ENCODE data around the gene CD72.

Gene CD72

GRCh38 chr9:35577486-35577885, 40.7 kb downstream of the CD72 start:
- TF ChIP-seq YY1 (IDR thresholded peaks at IDR 0.05; ENCODE audit: low read depth) (no peak), TAF1 (IDR thresholded peaks at IDR 0.05; ENCODE audit: low read depth) (no peak), CEBPB (IDR thresholded peaks at IDR 0.05) (no peak), NFIC (IDR thresholded peaks at IDR 0.05) (no peak), RAD21 (IDR thresholded peaks at IDR 0.05; ENCODE audit: low read depth) (no peak), ZBTB7A (IDR thresholded peaks at IDR 0.05; ENCODE audit: low read depth) (no peak), CREB1 (IDR thresholded peaks at IDR 0.05; ENCODE audit: low read depth) (no peak), MAX (IDR thresholded peaks at IDR 0.05) (no peak), TEAD4 (IDR thresholded peaks at IDR 0.05) (no peak), FOXM1 (IDR thresholded peaks at IDR 0.05; ENCODE audit: borderline replicate concordance, low read depth) (no peak), EP300 (IDR thresholded peaks at IDR 0.05; ENCODE audit: borderline replicate concordance) (no peak), REST (IDR thresholded peaks at IDR 0.05; ENCODE audit: low read depth) (no peak)

- no peak for TF ChIP-seq EGR1 (IDR thresholded peaks at IDR 0.05)
- TF ChIP-seq FOXM1 (IDR thresholded peaks at IDR 0.05; ENCODE audit: borderline replicate concordance, low read depth): no peak
- no peak for TF ChIP-seq CREB1 (IDR thresholded peaks at IDR 0.05; ENCODE audit: low read depth)
- no peak for TF ChIP-seq TAF1 (IDR thresholded peaks at IDR 0.05; ENCODE audit: low read depth)
- no peak for TF ChIP-seq NFIC (IDR thresholded peaks at IDR 0.05)
- TF ChIP-seq MAX (IDR thresholded peaks at IDR 0.05): no peak
- TF ChIP-seq RAD21 (IDR thresholded peaks at IDR 0.05; ENCODE audit: low read depth): no peak
- no peak for TF ChIP-seq TEAD4 (IDR thresholded peaks at IDR 0.05)
- TF ChIP-seq ZBTB7A (IDR thresholded peaks at IDR 0.05; ENCODE audit: low read depth): no peak
- TF ChIP-seq TCF12 (IDR thresholded peaks at IDR 0.05; ENCODE audit: low read depth): no peak
- TF ChIP-seq USF1 (IDR thresholded peaks at IDR 0.05): no peak
- no peak for TF ChIP-seq EP300 (IDR thresholded peaks at IDR 0.05; ENCODE audit: borderline replicate concordance)
These were observed 42.7 kb downstream of the CD72 start for GRCh38 chr9:35575478-35575877.

- TF ChIP-seq ZBTB7A (IDR thresholded peaks at IDR 0.05; ENCODE audit: low read depth): no peak
- no peak for TF ChIP-seq TEAD4 (IDR thresholded peaks at IDR 0.05)
- TF ChIP-seq CEBPB (IDR thresholded peaks at IDR 0.05): no peak
- no peak for TF ChIP-seq TAF1 (IDR thresholded peaks at IDR 0.05; ENCODE audit: low read depth)
- no peak for TF ChIP-seq YY1 (IDR thresholded peaks at IDR 0.05; ENCODE audit: low read depth)
- no peak for TF ChIP-seq FOXM1 (IDR thresholded peaks at IDR 0.05; ENCODE audit: borderline replicate concordance, low read depth)
- no peak for TF ChIP-seq EP300 (IDR thresholded peaks at IDR 0.05; ENCODE audit: borderline replicate concordance)
- TF ChIP-seq RAD21 (IDR thresholded peaks at IDR 0.05; ENCODE audit: low read depth): no peak
- no peak for TF ChIP-seq NFIC (IDR thresholded peaks at IDR 0.05)
- no peak for TF ChIP-seq TCF12 (IDR thresholded peaks at IDR 0.05; ENCODE audit: low read depth)
- no peak for TF ChIP-seq REST (IDR thresholded peaks at IDR 0.05; ENCODE audit: low read depth)
- no peak for TF ChIP-seq USF1 (IDR thresholded peaks at IDR 0.05)
- TF ChIP-seq MAX (IDR thresholded peaks at IDR 0.05): no peak
- TF ChIP-seq EGR1 (IDR thresholded peaks at IDR 0.05): no peak
- TF ChIP-seq CREB1 (IDR thresholded peaks at IDR 0.05; ENCODE audit: low read depth): no peak
These were observed 43.6 kb downstream of the CD72 start for GRCh38 chr9:35574578-35575122.

- no peak for TF ChIP-seq USF1 (IDR thresholded peaks at IDR 0.05)
- TF ChIP-seq RAD21 (IDR thresholded peaks at IDR 0.05; ENCODE audit: low read depth): no peak
- TF ChIP-seq ZBTB7A (IDR thresholded peaks at IDR 0.05; ENCODE audit: low read depth): no peak
- no peak for TF ChIP-seq NFIC (IDR thresholded peaks at IDR 0.05)
- TF ChIP-seq TEAD4 (IDR thresholded peaks at IDR 0.05): no peak
- TF ChIP-seq EP300 (IDR thresholded peaks at IDR 0.05; ENCODE audit: borderline replicate concordance): no peak
- TF ChIP-seq TCF12 (IDR thresholded peaks at IDR 0.05; ENCODE audit: low read depth): no peak
- TF ChIP-seq REST (IDR thresholded peaks at IDR 0.05; ENCODE audit: low read depth): no peak
- TF ChIP-seq MAX (IDR thresholded peaks at IDR 0.05): no peak
- no peak for TF ChIP-seq CREB1 (IDR thresholded peaks at IDR 0.05; ENCODE audit: low read depth)
- no peak for TF ChIP-seq YY1 (IDR thresholded peaks at IDR 0.05; ENCODE audit: low read depth)
- no peak for TF ChIP-seq EGR1 (IDR thresholded peaks at IDR 0.05)
- no peak for TF ChIP-seq CEBPB (IDR thresholded peaks at IDR 0.05)
- TF ChIP-seq TAF1 (IDR thresholded peaks at IDR 0.05; ENCODE audit: low read depth): no peak
- no peak for TF ChIP-seq FOXM1 (IDR thresholded peaks at IDR 0.05; ENCODE audit: borderline replicate concordance, low read depth)
These were observed 47.3 kb downstream of the CD72 start for GRCh38 chr9:35570709-35571504.
